Gastroesophageal sphincter (tissue), 3 donors: Measurements from ENCODE around the gene ROS1.

ENCODE experiments used
- EP300 ChIP-seq: sonication (generic); formaldehyde crosslinking; IDR thresholded peaks from one replicate; pipeline ENCODE4 v1.6.1; 2017; ENCODE audit warnings: antibody characterized with exemption, mild to moderate bottlenecking
- POLR2A ChIP-seq, 2 donors: fragments of 450-650 bp; IDR thresholded peaks; one replicate each; pipeline ENCODE4 v1.6.1; 2017; ENCODE audit warnings: antibody characterized with exemption in 2 of 2, mild to moderate bottlenecking in 2 of 2, moderate library complexity in 1 of 2
- POLR2AphosphoS5 ChIP-seq: sonication (generic); formaldehyde crosslinking; IDR thresholded peaks from one replicate; pipeline ENCODE4 v1.6.1; 2017; ENCODE audit warnings: antibody characterized with exemption
- TF ChIP-seq, protein P1 (sequence below), 4 experiments: fragments of 200-600 bp in 2 of 4; fragments of 450-650 bp in 2 of 4; sonication (generic) in 1 of 4; IDR thresholded peaks; one replicate each; pipeline ENCODE4 v1.5.1; 2017 to 2019; ENCODE audit warnings: antibody characterized with exemption in 4 of 4, mild to moderate bottlenecking in 2 of 4, moderate library complexity in 2 of 4

- TF ChIP-seq, protein P1, sequence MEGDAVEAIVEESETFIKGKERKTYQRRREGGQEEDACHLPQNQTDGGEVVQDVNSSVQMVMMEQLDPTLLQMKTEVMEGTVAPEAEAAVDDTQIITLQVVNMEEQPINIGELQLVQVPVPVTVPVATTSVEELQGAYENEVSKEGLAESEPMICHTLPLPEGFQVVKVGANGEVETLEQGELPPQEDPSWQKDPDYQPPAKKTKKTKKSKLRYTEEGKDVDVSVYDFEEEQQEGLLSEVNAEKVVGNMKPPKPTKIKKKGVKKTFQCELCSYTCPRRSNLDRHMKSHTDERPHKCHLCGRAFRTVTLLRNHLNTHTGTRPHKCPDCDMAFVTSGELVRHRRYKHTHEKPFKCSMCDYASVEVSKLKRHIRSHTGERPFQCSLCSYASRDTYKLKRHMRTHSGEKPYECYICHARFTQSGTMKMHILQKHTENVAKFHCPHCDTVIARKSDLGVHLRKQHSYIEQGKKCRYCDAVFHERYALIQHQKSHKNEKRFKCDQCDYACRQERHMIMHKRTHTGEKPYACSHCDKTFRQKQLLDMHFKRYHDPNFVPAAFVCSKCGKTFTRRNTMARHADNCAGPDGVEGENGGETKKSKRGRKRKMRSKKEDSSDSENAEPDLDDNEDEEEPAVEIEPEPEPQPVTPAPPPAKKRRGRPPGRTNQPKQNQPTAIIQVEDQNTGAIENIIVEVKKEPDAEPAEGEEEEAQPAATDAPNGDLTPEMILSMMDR (IDR thresholded peaks at IDR 0.05): no peak
- TF ChIP-seq POLR2A (IDR thresholded peaks at IDR 0.05) (no peak), EP300 (no peak), POLR2AphosphoS5 (no peak)
Measured at GRCh38 chr6:117469356-117469755, 43.6 kb upstream of the ROS1 start.
